ENCODE measurements around the gene RIMBP2. TPM values are rescaled to one million over a fixed set of nuclear protein-coding genes. Genes with fewer than 3 reads are reported as not detected.

Gene RIMBP2
- total RNA-seq, 1 donor from 2014 or later, result 0.27 TPM

DNA sequence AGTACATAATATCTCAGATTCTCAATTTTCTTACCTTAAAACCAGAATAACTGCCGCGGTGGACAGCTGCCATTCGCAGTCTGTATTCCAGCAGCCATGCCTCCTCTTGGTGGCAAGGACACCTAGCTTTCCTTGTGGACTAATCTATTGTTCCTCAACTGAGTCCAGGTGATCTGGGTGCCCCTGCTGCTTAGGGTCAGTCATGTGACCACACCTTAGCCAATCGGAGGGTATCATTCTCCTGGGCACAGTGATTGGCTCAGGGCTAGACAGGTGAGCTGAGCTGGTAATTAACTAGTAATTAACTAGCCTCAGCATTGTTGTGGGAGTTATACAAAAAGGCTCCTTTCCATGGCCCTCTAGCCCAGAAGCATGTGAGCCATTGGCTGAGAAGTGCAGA is 55.0 kb downstream of the RIMBP2 start:
- Histone ChIP-seq H3K4me1 (no peaks in the 10 kb centered on the region), H3K4me3 (no peak overlapping the region), H3K9me3 (no peaks in the 10 kb centered on the region), H3K27ac (no peak overlapping the region), H3K36me3 (no peaks in the 10 kb centered on the region), H3K27me3 (ENCODE audit: low read depth) (peaks cover 2% of the 10 kb centered on the region)
- TF ChIP-seq CTCF (IDR thresholded peaks at IDR 0.05), result no peak
- intact Hi-C loops (cut with DNase I), result no loop called here
- ATAC-seq (no peak), DNase-seq (no peak)

DNA sequence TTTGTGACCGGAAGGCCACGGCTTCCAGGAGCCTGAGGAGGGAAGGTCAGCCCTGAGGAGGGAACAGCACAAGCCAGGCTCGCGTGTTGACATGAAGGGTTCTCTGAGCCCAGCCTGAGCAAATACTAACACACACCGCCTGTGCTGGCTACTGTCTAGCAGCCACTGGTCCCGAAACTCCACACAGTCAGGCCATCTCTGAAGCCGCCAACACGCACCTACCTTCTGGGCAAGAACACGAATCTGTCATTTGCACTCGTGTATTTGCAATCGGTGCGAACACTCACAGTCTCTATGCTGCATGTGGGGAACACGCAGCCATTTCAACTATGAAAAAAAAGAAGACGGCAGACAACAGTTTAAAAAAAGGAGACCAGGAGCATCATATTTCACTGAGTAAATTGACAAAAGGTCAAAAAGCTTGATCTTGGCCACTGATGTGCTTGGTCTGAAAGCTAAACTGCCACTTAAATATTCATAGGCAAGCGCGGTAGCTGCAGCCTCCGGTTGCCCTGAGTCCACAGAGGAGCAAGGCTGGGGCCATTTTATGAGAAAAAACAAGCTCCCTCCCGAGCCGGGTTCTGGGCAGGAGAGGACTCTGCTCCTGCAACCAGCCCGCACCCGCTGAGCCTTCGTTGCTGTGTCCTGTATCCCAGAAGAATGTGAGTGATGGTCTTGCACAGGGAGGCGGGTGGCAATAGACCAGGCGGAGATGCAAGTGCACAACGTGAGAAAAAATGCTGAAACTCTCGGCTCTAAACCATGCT is 57.8 kb downstream of the RIMBP2 start:
- no peak overlapping the region for H3K4me3 ChIP-seq
- no peak for ATAC-seq
- intact Hi-C loops (cut with DNase I), result no loop called here

GRCh38 chr12:130656411-130656810 is 59.7 kb downstream of the RIMBP2 start:
- Histone ChIP-seq H3K27me3 (ENCODE audit: low read depth) (peaks cover 4% of the 10 kb centered on the region), H3K4me1 (no peaks in the 10 kb centered on the region), H3K9me3 (no peaks in the 10 kb centered on the region), H3K27ac (no peak overlapping the region), H3K36me3 (no peaks in the 10 kb centered on the region), H3K4me3 (no peak overlapping the region)
- ATAC-seq, result no peak
- no peak for DNase-seq
- no peak for TF ChIP-seq CTCF (IDR thresholded peaks at IDR 0.05)
- intact Hi-C loops (cut with DNase I), result no loop called here

More for the DNA sequence above, 57.8 kb downstream of the RIMBP2 start:
- Histone ChIP-seq H3K9me3 (no peaks in the 10 kb centered on the region), H3K27ac (no peak overlapping the region), H3K27me3 (ENCODE audit: low read depth) (peaks cover 4% of the 10 kb centered on the region), H3K4me1 (no peaks in the 10 kb centered on the region), H3K36me3 (no peaks in the 10 kb centered on the region)
- no peak for TF ChIP-seq CTCF (IDR thresholded peaks at IDR 0.05)
- DNase-seq, result no peak

GRCh38 chr12:130655881-130656280 is 60.2 kb downstream of the RIMBP2 start:
- Histone ChIP-seq H3K27ac (no peak overlapping the region), H3K27me3 (ENCODE audit: low read depth) (peaks cover 4% of the 10 kb centered on the region), H3K4me3 (no peak overlapping the region), H3K9me3 (no peaks in the 10 kb centered on the region), H3K36me3 (no peaks in the 10 kb centered on the region), H3K4me1 (no peaks in the 10 kb centered on the region)
- DNase-seq (no peak), ATAC-seq (no peak)
- TF ChIP-seq CTCF (IDR thresholded peaks at IDR 0.05), result no peak
- intact Hi-C loops (cut with DNase I), result no loop called here

- intact Hi-C loops (cut with DNase I), result no loop called here
- Histone ChIP-seq H3K4me3 (no peak overlapping the region), H3K4me1 (no peaks in the 10 kb centered on the region), H3K9me3 (no peaks in the 10 kb centered on the region), H3K36me3 (no peaks in the 10 kb centered on the region), H3K27me3 (ENCODE audit: low read depth) (peaks cover 4% of the 10 kb centered on the region), H3K27ac (no peak overlapping the region)
- no peak for TF ChIP-seq CTCF (IDR thresholded peaks at IDR 0.05)
- DNase-seq (no peak), ATAC-seq (no peak)
Measured at GRCh38 chr12:130655010-130655409, 61.1 kb downstream of the RIMBP2 start.
